Kidney epithelial cell (primary cell): ENCODE measurements around the gene RPS28. TPM values are rescaled to one million over a fixed set of nuclear protein-coding genes. Genes with fewer than 3 reads are reported as not detected.

Source experiments
- DNase-seq: peaks from one replicate; pipeline ENCODE4 v3.0.0-alpha.2; 2010; ENCODE audit warnings: low read depth
- H3K27me3 ChIP-seq: 2 replicates; pipeline ENCODE4 v1.6.0; 2011; ENCODE audit warnings: low read length; ENCODE audit not compliant: control insufficient read depth, insufficient read depth
- H3K36me3 ChIP-seq: 2 replicates; pipeline ENCODE4 v1.5.1; 2011; ENCODE audit warnings: low read length; ENCODE audit not compliant: control insufficient read depth, insufficient read depth
- H3K4me3 ChIP-seq: 2 replicates; pipeline ENCODE4 v1.5.1; 2011; ENCODE audit warnings: low read depth, mild to moderate bottlenecking, control low read depth, low read length
- total RNA-seq: library from RNA; depleted of rRNA; stranded (reverse); fragments of >200 nt; gene quantifications from 2 replicates; pipeline ENCODE4 v1.2.3, GENCODE V29; 2015
- TF ChIP-seq, protein P1 (sequence below): IDR thresholded peaks from 2 replicates; pipeline ENCODE4 v1.5.1; 2011; ENCODE audit warnings: mild to moderate bottlenecking, moderate library complexity, low read length, control low read depth, inconsistent platforms; ENCODE audit not compliant: insufficient read depth, poor library complexity, severe bottlenecking

Gene RPS28
- total RNA-seq, 1 donor from 2014 or later: 298 TPM

DNA sequence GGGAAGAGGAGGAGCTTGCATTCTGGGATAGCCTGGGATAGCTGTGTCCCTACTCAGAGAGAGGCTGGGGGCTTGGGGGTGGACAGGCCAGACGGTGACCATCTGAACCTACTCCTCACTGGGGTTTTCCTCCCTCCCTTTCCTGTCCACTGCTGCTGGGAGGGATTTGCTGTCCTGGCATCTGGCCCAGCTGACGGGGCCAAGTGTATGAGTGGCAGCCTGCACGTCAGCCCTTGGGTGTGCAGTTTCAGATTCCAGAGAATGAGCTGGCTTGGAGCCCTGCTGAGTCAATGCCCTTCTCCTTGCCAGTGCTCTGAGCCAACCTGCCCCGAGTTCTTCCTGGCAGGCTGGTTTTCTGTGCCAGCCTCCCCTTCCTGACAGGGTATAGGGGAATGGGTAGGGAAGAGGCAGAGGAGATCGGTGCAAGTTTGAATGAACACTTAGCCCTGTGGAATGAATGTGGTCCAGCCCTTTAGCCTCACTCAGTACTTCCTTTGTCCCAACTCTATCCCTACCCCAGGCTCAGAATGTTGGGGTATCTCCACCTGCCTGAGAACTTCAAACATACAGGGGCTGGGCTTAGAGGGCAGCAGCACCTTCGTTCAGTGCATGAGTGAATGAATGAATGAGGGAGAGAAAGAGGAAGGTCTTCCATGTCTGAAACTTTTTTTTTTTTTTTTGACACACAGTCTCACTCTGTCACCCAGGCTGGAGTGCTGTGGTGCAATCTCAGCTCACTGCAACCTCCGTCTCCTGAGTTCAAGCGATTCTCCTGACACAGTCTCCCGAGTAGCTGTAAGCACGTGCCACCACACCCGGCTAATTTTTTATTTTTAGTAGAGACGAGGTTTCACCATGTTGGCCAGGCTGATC is 40.9 kb downstream of the RPS28 start:
- Histone ChIP-seq H3K27me3 (no peaks in the 10 kb centered on the region), H3K4me3 (no peak overlapping the region), H3K36me3 (no peaks in the 10 kb centered on the region)
- TF ChIP-seq, protein P1, sequence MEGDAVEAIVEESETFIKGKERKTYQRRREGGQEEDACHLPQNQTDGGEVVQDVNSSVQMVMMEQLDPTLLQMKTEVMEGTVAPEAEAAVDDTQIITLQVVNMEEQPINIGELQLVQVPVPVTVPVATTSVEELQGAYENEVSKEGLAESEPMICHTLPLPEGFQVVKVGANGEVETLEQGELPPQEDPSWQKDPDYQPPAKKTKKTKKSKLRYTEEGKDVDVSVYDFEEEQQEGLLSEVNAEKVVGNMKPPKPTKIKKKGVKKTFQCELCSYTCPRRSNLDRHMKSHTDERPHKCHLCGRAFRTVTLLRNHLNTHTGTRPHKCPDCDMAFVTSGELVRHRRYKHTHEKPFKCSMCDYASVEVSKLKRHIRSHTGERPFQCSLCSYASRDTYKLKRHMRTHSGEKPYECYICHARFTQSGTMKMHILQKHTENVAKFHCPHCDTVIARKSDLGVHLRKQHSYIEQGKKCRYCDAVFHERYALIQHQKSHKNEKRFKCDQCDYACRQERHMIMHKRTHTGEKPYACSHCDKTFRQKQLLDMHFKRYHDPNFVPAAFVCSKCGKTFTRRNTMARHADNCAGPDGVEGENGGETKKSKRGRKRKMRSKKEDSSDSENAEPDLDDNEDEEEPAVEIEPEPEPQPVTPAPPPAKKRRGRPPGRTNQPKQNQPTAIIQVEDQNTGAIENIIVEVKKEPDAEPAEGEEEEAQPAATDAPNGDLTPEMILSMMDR: no peak
- peak; percentile 95 for DNase-seq

DNA sequence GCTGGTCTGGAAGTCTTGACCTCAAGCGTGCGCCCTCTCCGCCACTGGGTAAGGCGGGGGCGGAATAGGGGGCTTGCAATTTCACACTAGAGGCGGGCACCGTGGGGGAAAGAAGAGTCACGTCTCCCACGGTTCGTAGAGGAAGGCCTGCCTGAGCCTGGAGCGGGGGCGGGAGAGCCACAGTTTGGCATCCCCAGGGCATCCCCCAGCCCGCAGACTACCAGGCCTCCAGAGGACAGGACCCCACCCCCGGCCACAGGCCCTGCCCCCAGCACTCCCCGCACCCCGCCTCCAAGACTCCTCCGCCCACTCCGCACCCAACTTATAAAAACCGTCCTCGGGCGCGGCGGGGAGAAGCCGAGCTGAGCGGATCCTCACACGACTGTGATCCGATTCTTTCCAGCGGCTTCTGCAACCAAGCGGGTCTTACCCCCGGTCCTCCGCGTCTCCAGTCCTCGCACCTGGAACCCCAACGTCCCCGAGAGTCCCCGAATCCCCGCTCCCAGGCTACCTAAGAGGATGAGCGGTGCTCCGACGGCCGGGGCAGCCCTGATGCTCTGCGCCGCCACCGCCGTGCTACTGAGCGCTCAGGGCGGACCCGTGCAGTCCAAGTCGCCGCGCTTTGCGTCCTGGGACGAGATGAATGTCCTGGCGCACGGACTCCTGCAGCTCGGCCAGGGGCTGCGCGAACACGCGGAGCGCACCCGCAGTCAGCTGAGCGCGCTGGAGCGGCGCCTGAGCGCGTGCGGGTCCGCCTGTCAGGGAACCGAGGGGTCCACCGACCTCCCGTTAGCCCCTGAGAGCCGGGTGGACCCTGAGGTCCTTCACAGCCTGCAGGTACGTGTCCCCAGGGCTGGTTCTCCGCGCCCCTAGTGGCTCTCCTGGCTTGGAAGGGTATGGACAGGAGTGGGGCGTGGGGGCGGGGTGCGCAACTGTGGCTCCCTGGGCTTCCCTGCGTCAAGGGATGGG is 42.8 kb downstream of the RPS28 start, which contains the start of gene ANGPTL4:
TSS of gene ANGPTL4 (plus strand) at position 353 of the 969 bp plus-strand sequence. CDS start at position 520, 167 bp downstream.
- DNase-seq: no peak
- peak within 1 kb of the TSS; percentile 45 for H3K4me3 ChIP-seq
- H3K27me3 ChIP-seq: no peaks in the 10 kb centered on the region
- H3K36me3 ChIP-seq: no peaks in the 10 kb centered on the region
- TF ChIP-seq, protein P1: peak; percentile 33

DNA sequence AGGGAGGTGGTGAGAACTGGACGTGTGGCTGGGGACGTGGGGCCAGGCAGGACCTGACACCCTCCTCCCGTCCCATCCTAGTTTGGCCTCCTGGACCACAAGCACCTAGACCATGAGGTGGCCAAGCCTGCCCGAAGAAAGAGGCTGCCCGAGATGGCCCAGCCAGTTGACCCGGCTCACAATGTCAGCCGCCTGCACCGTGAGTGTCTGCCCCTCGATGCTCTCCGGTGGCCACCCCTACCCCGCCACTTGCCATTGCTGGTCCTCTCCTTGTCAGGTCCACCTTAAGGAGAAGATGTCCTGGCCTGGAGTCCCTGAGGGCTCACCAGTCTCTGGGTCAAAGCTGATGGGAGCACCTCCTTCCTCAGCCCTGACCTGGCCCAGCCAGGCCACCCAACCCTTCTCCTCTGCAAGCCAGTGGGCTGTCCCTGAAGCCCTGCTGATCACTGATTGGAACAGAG is 44.9 kb downstream of the RPS28 start:
- H3K36me3 ChIP-seq: no peaks in the 10 kb centered on the region
- no peak overlapping the region for H3K4me3 ChIP-seq
- TF ChIP-seq, protein P1: no peak
- H3K27me3 ChIP-seq: no peaks in the 10 kb centered on the region
- DNase-seq: no peak

DNA sequence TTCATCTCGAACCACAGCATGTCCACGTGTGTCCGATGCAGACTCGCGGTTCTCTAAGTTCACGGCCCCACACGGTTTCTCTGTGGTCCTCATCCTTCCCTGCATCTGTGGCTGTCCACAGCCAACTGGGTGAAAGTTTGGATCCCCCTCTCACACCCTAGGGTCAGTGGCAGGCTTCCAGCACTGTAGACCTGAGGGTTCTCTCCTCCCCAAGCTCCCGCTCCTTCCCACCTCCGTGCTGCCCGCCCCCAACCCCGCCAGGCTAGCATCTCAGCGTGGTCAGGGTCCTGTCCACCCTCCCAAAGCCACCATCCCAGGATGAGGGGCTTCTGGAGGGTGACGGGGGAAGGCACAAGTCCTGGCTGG is 45.6 kb downstream of the RPS28 start:
- Histone ChIP-seq H3K27me3 (no peaks in the 10 kb centered on the region), H3K4me3 (no peak overlapping the region), H3K36me3 (no peaks in the 10 kb centered on the region)
- TF ChIP-seq, protein P1: no peak
- DNase-seq: no peak

DNA sequence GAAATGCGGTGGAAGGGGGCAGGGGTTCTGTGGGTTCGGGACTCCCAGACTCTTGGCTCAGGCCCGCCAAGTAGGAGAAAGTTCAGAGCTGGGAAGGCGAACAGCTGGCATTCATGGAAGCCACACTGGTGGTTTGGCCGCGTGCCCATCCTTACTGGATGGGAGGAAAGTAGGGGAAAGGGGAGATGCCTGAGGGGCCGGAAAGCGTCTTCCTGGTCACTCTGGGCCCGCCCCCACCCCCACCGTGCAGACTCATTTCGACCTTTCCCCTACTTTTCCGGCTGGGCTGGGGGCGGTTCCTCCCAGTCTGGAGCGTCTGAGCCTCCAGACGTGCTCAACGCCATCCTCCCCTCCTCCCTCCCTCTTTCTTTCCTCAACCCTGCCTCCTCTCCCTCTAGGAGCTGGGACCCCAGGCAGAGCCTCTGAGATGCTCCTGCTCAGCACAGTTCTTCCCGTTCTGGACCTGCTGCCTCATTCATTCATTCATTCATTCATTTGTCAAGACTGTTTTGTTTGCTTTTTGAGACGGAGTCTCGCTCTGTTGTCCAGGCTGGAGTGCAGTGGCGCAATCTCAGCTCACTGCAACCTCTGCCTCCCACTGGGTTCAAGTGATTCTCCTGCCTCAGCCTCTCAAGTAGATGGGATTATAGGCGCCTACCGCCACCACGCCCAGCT is 46.2 kb downstream of the RPS28 start:
- Histone ChIP-seq H3K36me3 (no peaks in the 10 kb centered on the region), H3K27me3 (no peaks in the 10 kb centered on the region), H3K4me3 (no peak overlapping the region)
- TF ChIP-seq, protein P1: no peak
- peak; percentile 91 for DNase-seq
